ENCODE results near the gene UROC1.

UROC1 gene

DNA sequence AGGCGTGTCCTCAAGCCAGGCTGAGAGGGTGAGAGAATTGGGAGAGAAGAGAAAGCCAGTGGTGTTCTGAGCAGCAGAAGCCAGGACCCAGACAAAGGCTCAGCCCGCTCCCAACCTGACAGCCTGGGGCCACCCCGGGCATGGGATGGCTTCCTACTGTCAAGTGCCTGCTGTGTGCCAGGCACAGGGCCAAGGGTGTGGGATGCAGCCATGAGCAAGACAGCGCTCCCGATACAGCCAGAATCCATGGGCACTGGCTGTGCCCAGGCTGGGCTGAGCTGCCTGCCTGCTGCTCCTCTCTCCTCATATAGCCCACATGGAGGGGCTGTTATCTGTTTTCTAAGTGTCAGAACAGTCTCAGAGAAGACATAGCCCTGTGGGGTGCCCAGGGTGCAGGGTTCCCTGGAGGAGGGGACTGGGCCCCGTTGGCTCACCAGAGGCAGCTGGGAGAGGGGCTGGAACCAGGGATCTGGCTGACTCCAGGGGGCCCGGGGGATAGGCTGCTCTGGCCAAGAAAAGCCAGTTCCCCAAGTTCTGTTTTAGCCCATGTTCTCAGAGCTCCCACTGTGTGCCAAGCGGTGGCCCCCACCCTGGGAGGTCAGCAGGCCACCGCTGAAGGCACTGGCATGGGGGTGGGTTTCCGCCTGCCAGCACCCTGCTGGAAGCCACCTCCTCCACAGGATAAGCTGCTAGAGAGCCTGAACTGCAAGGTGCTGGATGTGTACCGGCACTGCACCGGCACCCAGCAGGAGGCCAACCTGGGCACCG, 83.9 kb downstream of the UROC1 start:
- no peak for TF ChIP-seq CTCF (IDR thresholded peaks at IDR 0.05; ENCODE audit: low read depth, low read length)

GRCh38 chr3:126433105-126433430, 84.5 kb downstream of the UROC1 start:
- TF ChIP-seq CTCF (IDR thresholded peaks at IDR 0.05; ENCODE audit: low read depth, low read length): no peak

More for the DNA sequence above, 83.9 kb downstream of the UROC1 start:
- no peak overlapping the region for H3K4me3 ChIP-seq (ENCODE audit: low read depth, low read length)

GRCh38 chr3:126432361-126433104, 85.0 kb downstream of the UROC1 start:
- no peak for TF ChIP-seq CTCF (IDR thresholded peaks at IDR 0.05; ENCODE audit: low read depth, low read length)

More at GRCh38 chr3:126433105-126433430, 84.5 kb downstream of the UROC1 start:
- no peak overlapping the region for H3K4me3 ChIP-seq (ENCODE audit: low read depth, low read length)

More at GRCh38 chr3:126432361-126433104, 85.0 kb downstream of the UROC1 start:
- H3K4me3 ChIP-seq (ENCODE audit: low read depth, low read length): no peak overlapping the region
